Testis (tissue), 5 donors: ENCODE data around the gene MCTS1. TPM values are rescaled to one million over a fixed set of nuclear protein-coding genes. Genes with fewer than 3 reads are reported as not detected.

ENCODE experiments used
- DNase-seq: peaks from one replicate; pipeline ENCODE4 v3.0.0-alpha.2; 2019
- H3K27ac ChIP-seq, 2 donors: fragments of 200-600 bp; sonication (generic); one replicate each; pipeline ENCODE4 v1.5.1; 2019
- H3K27me3 ChIP-seq: fragments of 200-600 bp; sonication (generic); one replicate; pipeline ENCODE4 v1.5.1; 2019
- H3K36me3 ChIP-seq: fragments of 200-600 bp; sonication (generic); one replicate; pipeline ENCODE4 v1.5.1; 2017; ENCODE audit warnings: low read depth; ENCODE audit errors: missing control alignments
- H3K4me1 ChIP-seq: fragments of 200-600 bp; sonication (generic); one replicate; pipeline ENCODE4 v1.5.1; 2019
- H3K4me3 ChIP-seq, 2 donors: fragments of 200-600 bp; sonication (generic); one replicate each; pipeline ENCODE4 v1.5.1; 2017 to 2019
- H3K9me3 ChIP-seq: fragments of 200-600 bp; sonication (generic); one replicate; pipeline ENCODE4 v1.5.1; 2017
- CTCF ChIP-seq, 3 experiments: fragments of 450-650 bp in 2 of 3; fragments of 200-600 bp in 1 of 3; sonication (generic) in 1 of 3; IDR thresholded peaks; one replicate each; pipeline ENCODE4 v1.5.1; 2016 to 2019; ENCODE audit warnings: antibody characterized with exemption in 3 of 3, mild to moderate bottlenecking in 2 of 3, moderate library complexity in 1 of 3
- POLR2A ChIP-seq: fragments of 450-650 bp; IDR thresholded peaks from one replicate; pipeline ENCODE4 v1.6.1; 2017; ENCODE audit warnings: antibody characterized with exemption, mild to moderate bottlenecking, moderate library complexity
- WGBS, 2 donors: methylation state at CpG; one replicate each; pipeline ENCODE4 v1.1.5; 2018; 5-methylcytosine and 5-hydroxymethylcytosine counted together
- intact Hi-C: fragments of 100-400 bp; cut with DNase I; formaldehyde crosslinking; loops from one replicate; pipeline ENCODE4 v1.15.1; 2023; ENCODE audit warnings: low total_unique reads
- long read RNA-seq, 2 donors: transcript quantifications; one replicate each; lab custom pipeline, GENCODE V29; 2026
- polyA plus RNA-seq: library from polyadenylated mRNA; stranded (reverse); fragments of 350-450 nt; fragmentation: Illumina TruSeq; extraction: RNeasy Lipid Tissue Mini Kit (QIAGEN cat#74804); gene quantifications from one replicate; pipeline ENCODE4 v1.2.3, GENCODE V29; 2014; ENCODE audit warnings: low read depth, low replicate concordance; ENCODE audit not compliant: insufficient read depth
- total RNA-seq, 2 donors: library from RNA; depleted of rRNA; stranded (reverse); fragments of >200 nt; gene quantifications; one replicate each; pipeline ENCODE4 v1.2.3, GENCODE V29; 2016

The MCTS1 gene
- total RNA-seq (10 to 100 TPM; 26.2 to 27.4 TPM), polyA plus RNA-seq (32.1 TPM)
- long read RNA-seq, donor 1, transcript MCTS1-204 (2 exons, 398 nt): minor isoform, 5 of 33 reads
- long read RNA-seq, donor 1, transcript MCTS1-202 (6 exons, 1,018 nt): major isoform, 25 of 33 reads
- long read RNA-seq, donor 1, partial matches to known transcripts: 0 of 33 reads
- long read RNA-seq, donor 1, other reads (novel, unspliced or antisense): 0 of 33 reads
- long read RNA-seq, donor 2, transcript MCTS1-202 (6 exons, 1,018 nt): major isoform, 27 of 32 reads
- long read RNA-seq, donor 2, partial matches to known transcripts: 0 of 32 reads
- long read RNA-seq, donor 2, other reads (novel, unspliced or antisense): 0 of 32 reads

- Histone ChIP-seq H3K4me3 (peak within 1 kb of the TSS; percentile 61 to 68), H3K27ac (peak within 1 kb of the TSS; percentile 63 to 78), H3K9me3 (no peaks in the 10 kb centered on the region), H3K36me3 (no peaks in the 10 kb centered on the region), H3K27me3 (no peaks in the 10 kb centered on the region), H3K4me1 (no peaks in the 10 kb centered on the region)
- peak; percentile 90 for DNase-seq
- intact Hi-C loops: no loop called here
- WGBS, 2 donors: 0% methylated on average over 5 to 31 of the region's 31 CpGs
- TF ChIP-seq CTCF (IDR thresholded peaks at IDR 0.05) (peak in 1 of 3 experiments; percentile 3), POLR2A (no peak)
These were observed at the start of gene MCTS1 for GRCh38 chrX:120603707-120604360. Gene MCTS1 (plus strand): TSS chrX:120604101. CDS start chrX:120604237, 136 bp downstream.

GRCh38 chrX:120556251-120556650 lies 47.6 kb upstream of the MCTS1 start:
- no peak for DNase-seq
- intact Hi-C loops: no loop called here

GRCh38 chrX:120559804-120560203 lies 44.1 kb upstream of the MCTS1 start:
- intact Hi-C loops: no loop called here
- TF ChIP-seq CTCF (IDR thresholded peaks at IDR 0.05): no peak
- no peak for TF ChIP-seq POLR2A
- peak; percentile 27 for DNase-seq
- peak overlapping the region; percentile 93 to 95 for H3K27ac ChIP-seq
- no peaks in the 10 kb centered on the region for H3K36me3 ChIP-seq
- WGBS, 2 donors: 0 to 1% methylated on average over 7 of the region's 7 CpGs
- peaks cover 6% of the 10 kb centered on the region for H3K4me1 ChIP-seq
- no peaks in the 10 kb centered on the region for H3K9me3 ChIP-seq
- peak overlapping the region; percentile 58 to 72 for H3K4me3 ChIP-seq
- no peaks in the 10 kb centered on the region for H3K27me3 ChIP-seq

More at GRCh38 chrX:120556251-120556650, 47.6 kb upstream of the MCTS1 start:
- H3K9me3 ChIP-seq: no peaks in the 10 kb centered on the region
- no peak overlapping the region for H3K4me3 ChIP-seq
- no peaks in the 10 kb centered on the region for H3K27me3 ChIP-seq
- H3K27ac ChIP-seq: no peak overlapping the region
- TF ChIP-seq CTCF (IDR thresholded peaks at IDR 0.05) (no peak), POLR2A (no peak)
- WGBS, 2 donors: 65 to 71% methylated on average over 5 of the region's 5 CpGs
- no peaks in the 10 kb centered on the region for H3K4me1 ChIP-seq
- H3K36me3 ChIP-seq: no peaks in the 10 kb centered on the region

- WGBS, 2 donors: 0 to 1% methylated on average over 9 to 10 of the region's 10 CpGs
- Histone ChIP-seq H3K4me3 (peak overlapping the region; percentile 58 to 72), H3K27me3 (no peaks in the 10 kb centered on the region), H3K36me3 (no peaks in the 10 kb centered on the region), H3K9me3 (no peaks in the 10 kb centered on the region), H3K4me1 (peaks cover 6% of the 10 kb centered on the region), H3K27ac (peak overlapping the region; percentile 93 to 95)
- intact Hi-C loops: no loop called here
- TF ChIP-seq CTCF (IDR thresholded peaks at IDR 0.05) (no peak), POLR2A (no peak)
- no peak for DNase-seq
These were observed 43.5 kb upstream of the MCTS1 start for GRCh38 chrX:120560405-120560841.
